ENCODE data around the gene BBX. TPM values are rescaled to one million over a fixed set of nuclear protein-coding genes. Genes with fewer than 3 reads are reported as not detected.

BBX gene
- polyA plus RNA-seq, 3 donors, result 15.7 to 25.1 (median 16.6) TPM

- no peaks in the 10 kb centered on the region for H3K4me1 Mint-ChIP-seq
- no peak for TF ChIP-seq CTCF (IDR thresholded peaks at IDR 0.05)
- Histone ChIP-seq H3K79me2 (ENCODE audit: insufficient read depth, low read length) (no peaks in the 10 kb centered on the region), H2AFZ (ENCODE audit: insufficient read depth, low read depth, low read length, poor library complexity, severe bottlenecking) (peak overlapping the region; percentile 38), H3K27ac (ENCODE audit: low read depth in 1 of 2, low read length in 2 of 2) (no peak overlapping the region), H3K27me3 (ENCODE audit: control insufficient read depth in 2 of 2, insufficient read depth in 2 of 2, low read length in 2 of 2) (no peaks in the 10 kb centered on the region), H3K9me3 (replicated peaks in 1 of 2; ENCODE audit: control insufficient read depth in 1 of 2, insufficient read depth in 1 of 2, low read length in 2 of 2) (no peaks in the 10 kb centered on the region), H3K9ac (ENCODE audit: insufficient read depth, low read length, poor library complexity, severe bottlenecking) (no peak overlapping the region), H3K4me1 (ENCODE audit: control insufficient read depth in 1 of 2, insufficient read depth in 2 of 2, low read length in 2 of 2) (no peaks in the 10 kb centered on the region), H3K4me2 (replicated peaks; ENCODE audit: extremely low read depth, low read length, poor library complexity, severe bottlenecking) (no peak overlapping the region), H3K36me3 (replicated peaks in 1 of 2; ENCODE audit: control insufficient read depth in 1 of 2, insufficient read depth in 2 of 2, low read length in 2 of 2) (no peaks in the 10 kb centered on the region), H4K20me1 (ENCODE audit: insufficient read depth, low read length) (no peaks in the 10 kb centered on the region), H3K4me3 (replicated peaks in 1 of 3; ENCODE audit: low read depth in 2 of 3, low read length in 3 of 3) (no peak overlapping the region)
- H3K4me3 Mint-ChIP-seq, result no peak overlapping the region
- no peak overlapping the region for H3K27ac Mint-ChIP-seq
- no CpG with 5 or more reads among the region's 1 CpG for WGBS (ENCODE audit: insufficient coverage)
- no peak for DNase-seq
- no peaks in the 10 kb centered on the region for H3K36me3 Mint-ChIP-seq
- intact Hi-C loops (cut with micrococcal nuclease), result no loop called here
- no peaks in the 10 kb centered on the region for H3K9me3 Mint-ChIP-seq
- peaks cover 0 to 2% (median 0%) of the 10 kb centered on the region in 3 donors for H3K27me3 Mint-ChIP-seq (ENCODE audit: low read depth in 3 of 3)
Observed at GRCh38 chr3:107514453-107514852, 8.3 kb upstream of the BBX start.

GRCh38 chr3:107516475-107516874 lies 6.3 kb upstream of the BBX start:
- Histone ChIP-seq H3K9me3 (replicated peaks in 1 of 2; ENCODE audit: control insufficient read depth in 1 of 2, insufficient read depth in 1 of 2, low read length in 2 of 2) (no peaks in the 10 kb centered on the region), H3K79me2 (ENCODE audit: insufficient read depth, low read length) (no peaks in the 10 kb centered on the region), H2AFZ (ENCODE audit: insufficient read depth, low read depth, low read length, poor library complexity, severe bottlenecking) (no peak overlapping the region), H3K4me3 (replicated peaks in 1 of 3; ENCODE audit: low read depth in 2 of 3, low read length in 3 of 3) (no peak overlapping the region), H3K36me3 (replicated peaks in 1 of 2; ENCODE audit: control insufficient read depth in 1 of 2, insufficient read depth in 2 of 2, low read length in 2 of 2) (no peaks in the 10 kb centered on the region), H3K9ac (ENCODE audit: insufficient read depth, low read length, poor library complexity, severe bottlenecking) (no peak overlapping the region), H3K27ac (ENCODE audit: low read depth in 1 of 2, low read length in 2 of 2) (no peak overlapping the region), H3K4me1 (ENCODE audit: control insufficient read depth in 1 of 2, insufficient read depth in 2 of 2, low read length in 2 of 2) (no peaks in the 10 kb centered on the region), H3K4me2 (replicated peaks; ENCODE audit: extremely low read depth, low read length, poor library complexity, severe bottlenecking) (no peak overlapping the region), H4K20me1 (ENCODE audit: insufficient read depth, low read length) (no peaks in the 10 kb centered on the region), H3K27me3 (ENCODE audit: control insufficient read depth in 2 of 2, insufficient read depth in 2 of 2, low read length in 2 of 2) (no peaks in the 10 kb centered on the region)
- Mint-ChIP-seq H3K4me3 (no peak overlapping the region), H3K27me3 (ENCODE audit: low read depth in 3 of 3) (peaks cover 0 to 2% (median 0%) of the 10 kb centered on the region in 3 donors), H3K9me3 (no peaks in the 10 kb centered on the region), H3K4me1 (no peaks in the 10 kb centered on the region), H3K27ac (no peak overlapping the region), H3K36me3 (no peaks in the 10 kb centered on the region)
- TF ChIP-seq CTCF (IDR thresholded peaks at IDR 0.05), result no peak
- no CpG with 5 or more reads among the region's 3 CpGs for WGBS (ENCODE audit: insufficient coverage)
- intact Hi-C loops (cut with micrococcal nuclease), result no loop called here
- DNase-seq, result no peak

Measured in CD14-positive monocyte (primary cell).